Measurements from ENCODE around the gene ATP6V0C.

ATP6V0C gene

GRCh38 chr16:2472488-2472864, 41.3 kb upstream of the ATP6V0C start:
- H3K27me3 ChIP-seq (ENCODE audit: insufficient read depth, poor library complexity, severe bottlenecking): peaks cover 23% of the 10 kb centered on the region

GRCh38 chr16:2472885-2473445, 40.8 kb upstream of the ATP6V0C start:
- TF ChIP-seq CTCF (IDR thresholded peaks at IDR 0.05; ENCODE audit: insufficient read depth, low read length) (no peak), POLR2AphosphoS5 (IDR thresholded peaks at IDR 0.05; ENCODE audit: low read depth) (no peak), SPI1 (IDR thresholded peaks at IDR 0.05; ENCODE audit: borderline replicate concordance, low read depth) (no peak), GABPA (IDR thresholded peaks at IDR 0.05; ENCODE audit: low read depth) (no peak), REST (IDR thresholded peaks at IDR 0.05; ENCODE audit: insufficient replicate concordance, low read depth) (no peak)
- peak overlapping the region; percentile 14; the same call in 1 of the 2 replicates for H3K4me3 ChIP-seq (replicated peaks; ENCODE audit: insufficient read depth, low read length)
- H3K27ac ChIP-seq (replicated peaks): no peak overlapping the region
- no peak for DNase-seq (ENCODE audit: low read depth in 1 of 2, low spot score in 1 of 2)
- H3K27me3 ChIP-seq (ENCODE audit: insufficient read depth, poor library complexity, severe bottlenecking): peaks cover 23% of the 10 kb centered on the region

More at GRCh38 chr16:2472488-2472864, 41.3 kb upstream of the ATP6V0C start:
- no peak for TF ChIP-seq POLR2AphosphoS5 (IDR thresholded peaks at IDR 0.05; ENCODE audit: low read depth)
- no peak for DNase-seq (ENCODE audit: low read depth in 1 of 2, low spot score in 1 of 2)
- Histone ChIP-seq H3K4me3 (replicated peaks; ENCODE audit: insufficient read depth, low read length) (no peak overlapping the region), H3K27ac (replicated peaks) (no peak overlapping the region)

- TF ChIP-seq SPI1 (IDR thresholded peaks at IDR 0.05; ENCODE audit: borderline replicate concordance, low read depth) (no peak), GABPA (IDR thresholded peaks at IDR 0.05; ENCODE audit: low read depth) (no peak), CTCF (IDR thresholded peaks at IDR 0.05; ENCODE audit: insufficient read depth, low read length) (no peak), REST (IDR thresholded peaks at IDR 0.05; ENCODE audit: insufficient replicate concordance, low read depth) (no peak), POLR2AphosphoS5 (IDR thresholded peaks at IDR 0.05; ENCODE audit: low read depth) (no peak)
- peak overlapping the region; percentile 14 for H3K4me3 ChIP-seq (replicated peaks; ENCODE audit: insufficient read depth, low read length)
- peaks cover 23% of the 10 kb centered on the region for H3K27me3 ChIP-seq (ENCODE audit: insufficient read depth, poor library complexity, severe bottlenecking)
- peak in 1 of 2 experiments; percentile 76 for DNase-seq (ENCODE audit: low read depth in 1 of 2, low spot score in 1 of 2)
- H3K27ac ChIP-seq (replicated peaks): no peak overlapping the region
Observed at GRCh38 chr16:2473446-2473926, 40.3 kb upstream of the ATP6V0C start.

- H3K27me3 ChIP-seq (ENCODE audit: insufficient read depth, poor library complexity, severe bottlenecking): peaks cover 23% of the 10 kb centered on the region
- peak overlapping the region; percentile 86 for H3K27ac ChIP-seq (replicated peaks)
- TF ChIP-seq CTCF (IDR thresholded peaks at IDR 0.05; ENCODE audit: insufficient read depth, low read length) (peak; percentile 42), POLR2AphosphoS5 (IDR thresholded peaks at IDR 0.05; ENCODE audit: low read depth) (no peak; the same call in 1 of the 2 replicates)
- peak overlapping the region; percentile 60 for H3K4me3 ChIP-seq (replicated peaks; ENCODE audit: insufficient read depth, low read length)
- DNase-seq (ENCODE audit: low read depth in 1 of 2, low spot score in 1 of 2): peak; percentile 41 to 58
Observed at GRCh38 chr16:2473999-2474876, 39.5 kb upstream of the ATP6V0C start.
